ENCODE data around the gene NUDT19.
"Not testable (repeated sequence)": the region's sequence is repeated elsewhere in the genome, so short reads cannot be mapped to it uniquely, and the experiment has no call there.

Gene NUDT19

DNA sequence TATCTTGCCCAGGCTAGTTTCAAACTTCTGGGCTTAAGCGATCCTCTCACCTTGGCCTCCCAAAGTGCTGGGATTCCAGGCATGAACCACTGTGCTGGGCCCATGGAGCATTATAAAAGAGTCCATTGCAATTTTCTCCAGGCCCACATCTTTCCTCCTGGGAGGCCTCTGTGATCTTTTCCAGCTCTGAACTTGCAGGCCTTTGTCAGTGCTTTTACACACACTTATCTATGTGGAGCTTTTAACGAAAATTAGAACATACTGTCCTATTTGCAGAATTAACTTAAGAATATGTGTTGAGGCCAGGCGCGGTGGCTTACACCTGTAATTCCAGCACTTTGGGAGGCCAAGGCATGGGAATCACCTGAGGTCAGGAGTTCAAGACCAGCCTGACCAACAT lies 51.8 kb downstream of the NUDT19 start:
- Histone ChIP-seq H4K20me1 (ENCODE audit: insufficient read depth, low read length) (no peaks in the 10 kb centered on the region), H3K27me3 (ENCODE audit: insufficient read depth, low read length) (no peaks in the 10 kb centered on the region), H3F3A (ENCODE audit: insufficient read depth, low read length) (no peaks in the 10 kb centered on the region), H3K4me2 (ENCODE audit: low read length) (no peak overlapping the region), H3K4me1 (ENCODE audit: insufficient read depth, low read length, severe bottlenecking) (no peaks in the 10 kb centered on the region), H3K9me2 (ENCODE audit: low read depth, low read length) (no peaks in the 10 kb centered on the region), H2AFZ (ENCODE audit: low read length) (no peak overlapping the region), H3K27ac (ENCODE audit: low read depth, low read length, poor library complexity, severe bottlenecking) (no peak overlapping the region), H3K36me3 (ENCODE audit: insufficient read depth, low read length) (no peaks in the 10 kb centered on the region), H3K79me2 (ENCODE audit: insufficient read depth, low read length) (no peaks in the 10 kb centered on the region), H3K9ac (ENCODE audit: low read length) (no peak overlapping the region), H3K4me3 (ENCODE audit: low read depth, low read length, poor library complexity, severe bottlenecking) (no peak overlapping the region), H3K9me3 (ENCODE audit: low read length) (no peaks in the 10 kb centered on the region)
- TF ChIP-seq, protein P1, sequence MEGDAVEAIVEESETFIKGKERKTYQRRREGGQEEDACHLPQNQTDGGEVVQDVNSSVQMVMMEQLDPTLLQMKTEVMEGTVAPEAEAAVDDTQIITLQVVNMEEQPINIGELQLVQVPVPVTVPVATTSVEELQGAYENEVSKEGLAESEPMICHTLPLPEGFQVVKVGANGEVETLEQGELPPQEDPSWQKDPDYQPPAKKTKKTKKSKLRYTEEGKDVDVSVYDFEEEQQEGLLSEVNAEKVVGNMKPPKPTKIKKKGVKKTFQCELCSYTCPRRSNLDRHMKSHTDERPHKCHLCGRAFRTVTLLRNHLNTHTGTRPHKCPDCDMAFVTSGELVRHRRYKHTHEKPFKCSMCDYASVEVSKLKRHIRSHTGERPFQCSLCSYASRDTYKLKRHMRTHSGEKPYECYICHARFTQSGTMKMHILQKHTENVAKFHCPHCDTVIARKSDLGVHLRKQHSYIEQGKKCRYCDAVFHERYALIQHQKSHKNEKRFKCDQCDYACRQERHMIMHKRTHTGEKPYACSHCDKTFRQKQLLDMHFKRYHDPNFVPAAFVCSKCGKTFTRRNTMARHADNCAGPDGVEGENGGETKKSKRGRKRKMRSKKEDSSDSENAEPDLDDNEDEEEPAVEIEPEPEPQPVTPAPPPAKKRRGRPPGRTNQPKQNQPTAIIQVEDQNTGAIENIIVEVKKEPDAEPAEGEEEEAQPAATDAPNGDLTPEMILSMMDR (IDR thresholded peaks at IDR 0.05; ENCODE audit: low read length), result no peak
- TF ChIP-seq EZH2 (IDR thresholded peaks at IDR 0.05; ENCODE audit: borderline replicate concordance, low read length), result no peak

DNA sequence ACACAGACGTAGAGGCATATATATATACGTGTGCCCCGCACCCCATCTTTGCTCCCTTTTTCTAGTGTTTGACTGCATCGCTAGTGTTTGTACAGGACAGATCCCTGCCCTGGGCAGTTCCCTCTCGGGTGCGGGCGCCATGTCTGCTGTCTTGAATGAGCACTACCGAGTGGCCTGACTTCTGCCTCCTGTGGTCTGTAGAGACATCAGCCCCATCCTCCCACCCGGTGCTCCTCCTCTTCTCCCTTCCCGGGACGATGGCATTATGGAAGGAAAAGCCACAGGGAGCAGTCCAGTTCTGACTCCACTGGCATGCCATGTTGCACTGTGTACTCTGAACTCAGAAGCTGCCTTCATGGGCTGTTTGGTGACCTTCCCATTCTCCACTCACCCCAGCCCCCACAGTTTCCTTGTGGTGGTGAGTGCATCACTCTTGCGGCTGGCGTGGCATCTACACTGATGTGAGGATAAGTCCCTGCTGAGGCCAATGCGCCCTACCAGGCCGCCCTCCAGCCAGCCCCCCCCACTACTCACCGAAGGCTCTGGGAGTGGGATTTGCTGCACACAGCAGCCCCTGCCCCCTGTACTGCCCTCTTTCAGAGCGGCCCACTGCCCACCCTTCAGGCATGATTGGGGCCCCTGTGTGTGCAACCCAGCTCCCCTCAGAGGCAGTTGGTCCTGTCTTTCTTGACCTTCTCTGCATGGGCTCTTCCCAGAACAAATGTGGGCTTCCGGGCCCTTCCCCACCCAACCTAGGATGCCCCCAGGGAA lies 53.1 kb downstream of the NUDT19 start:
- Histone ChIP-seq H3K4me1 (ENCODE audit: insufficient read depth, low read length, severe bottlenecking) (no peaks in the 10 kb centered on the region), H3K36me3 (ENCODE audit: insufficient read depth, low read length) (no peaks in the 10 kb centered on the region), H2AFZ (ENCODE audit: low read length) (no peak overlapping the region), H3K9me3 (ENCODE audit: low read length) (no peaks in the 10 kb centered on the region), H3K4me2 (ENCODE audit: low read length) (no peak overlapping the region), H3K79me2 (ENCODE audit: insufficient read depth, low read length) (no peaks in the 10 kb centered on the region), H3K4me3 (ENCODE audit: low read depth, low read length, poor library complexity, severe bottlenecking) (no peak overlapping the region), H3K9me2 (ENCODE audit: low read depth, low read length) (no peaks in the 10 kb centered on the region), H3K9ac (ENCODE audit: low read length) (no peak overlapping the region), H3K27me3 (ENCODE audit: insufficient read depth, low read length) (no peaks in the 10 kb centered on the region), H3K27ac (ENCODE audit: low read depth, low read length, poor library complexity, severe bottlenecking) (no peak overlapping the region), H4K20me1 (ENCODE audit: insufficient read depth, low read length) (no peaks in the 10 kb centered on the region), H3F3A (ENCODE audit: insufficient read depth, low read length) (no peaks in the 10 kb centered on the region)
- no peak for TF ChIP-seq EZH2 (IDR thresholded peaks at IDR 0.05; ENCODE audit: borderline replicate concordance, low read length)
- TF ChIP-seq, protein P1 (IDR thresholded peaks at IDR 0.05; ENCODE audit: low read length), result no peak

DNA sequence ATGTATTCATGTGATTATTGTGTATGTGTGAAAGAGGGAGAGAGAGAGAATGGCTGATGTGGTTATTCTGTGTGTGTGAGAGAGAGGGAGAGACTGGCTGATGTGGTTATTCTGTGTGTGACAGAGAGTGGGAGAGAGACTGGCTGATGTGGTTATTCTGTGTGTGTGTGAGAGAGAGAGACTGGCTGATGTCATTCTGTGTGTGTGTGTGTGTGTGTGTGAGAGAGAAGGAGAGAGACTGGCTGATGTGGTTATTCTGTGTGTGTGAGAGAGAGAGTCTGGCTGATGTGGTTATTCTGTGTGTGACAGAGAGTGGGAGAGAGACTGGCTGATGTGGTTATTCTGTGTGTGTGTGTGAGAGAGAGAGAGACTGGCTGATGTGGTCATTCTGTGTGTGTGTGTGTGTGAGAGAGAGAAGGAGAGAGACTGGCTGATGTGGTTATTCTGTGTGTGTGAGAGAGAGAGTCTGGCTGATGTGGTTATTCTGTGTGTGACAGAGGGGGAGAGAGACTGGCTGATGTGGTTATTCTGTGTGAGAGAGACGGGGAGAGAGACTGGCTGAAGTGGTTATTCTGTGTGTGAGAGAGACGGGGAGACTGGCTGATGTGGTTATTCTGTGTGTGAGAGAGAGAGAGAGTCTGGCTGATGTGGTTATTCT lies 54.1 kb downstream of the NUDT19 start:
- not testable (repeated sequence) for H3K79me2 ChIP-seq (ENCODE audit: insufficient read depth, low read length)

DNA sequence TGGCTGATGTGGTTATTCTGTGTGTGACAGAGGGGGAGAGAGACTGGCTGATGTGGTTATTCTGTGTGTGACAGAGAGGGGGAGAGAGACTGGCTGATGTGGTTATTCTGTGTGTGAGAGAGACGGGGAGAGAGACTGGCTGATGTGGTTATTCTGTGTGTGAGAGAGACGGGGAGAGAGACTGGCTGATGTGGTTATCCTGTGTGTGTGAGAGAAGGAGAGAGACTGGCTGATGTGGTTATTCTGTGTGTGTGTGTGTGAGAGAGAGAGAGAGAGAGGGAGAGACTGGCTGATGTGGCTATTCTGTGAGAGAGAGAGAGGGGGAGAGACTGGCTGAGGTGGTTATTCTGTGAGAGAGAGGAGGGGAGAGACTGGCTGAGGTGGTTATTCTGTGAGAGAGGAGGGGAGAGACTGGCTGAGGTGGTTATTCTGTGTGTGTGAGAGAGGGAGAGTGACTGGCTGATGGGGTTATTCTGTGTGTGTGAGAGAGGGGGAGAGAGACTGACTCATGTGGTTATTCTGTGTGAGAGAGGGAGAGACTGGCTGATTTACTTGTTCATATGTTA lies 55.1 kb downstream of the NUDT19 start:
- H4K20me1 ChIP-seq (ENCODE audit: insufficient read depth, low read length); H3K4me2 ChIP-seq (ENCODE audit: low read length); H3K9me3 ChIP-seq (ENCODE audit: low read length); H3K36me3 ChIP-seq (ENCODE audit: insufficient read depth, low read length); H3F3A ChIP-seq (ENCODE audit: insufficient read depth, low read length); H2AFZ ChIP-seq (ENCODE audit: low read length); H3K4me1 ChIP-seq (ENCODE audit: insufficient read depth, low read length, severe bottlenecking); H3K4me3 ChIP-seq (ENCODE audit: low read depth, low read length, poor library complexity, severe bottlenecking); H3K9me2 ChIP-seq (ENCODE audit: low read depth, low read length); H3K79me2 ChIP-seq (ENCODE audit: insufficient read depth, low read length); H3K27me3 ChIP-seq (ENCODE audit: insufficient read depth, low read length); H3K27ac ChIP-seq (ENCODE audit: low read depth, low read length, poor library complexity, severe bottlenecking); H3K9ac ChIP-seq (ENCODE audit: low read length): not testable (repeated sequence)

More for the DNA sequence above, 54.1 kb downstream of the NUDT19 start:
- not testable (repeated sequence) for H3K9me2 ChIP-seq (ENCODE audit: low read depth, low read length); H3F3A ChIP-seq (ENCODE audit: insufficient read depth, low read length); H3K9me3 ChIP-seq (ENCODE audit: low read length); H3K27me3 ChIP-seq (ENCODE audit: insufficient read depth, low read length); H3K4me3 ChIP-seq (ENCODE audit: low read depth, low read length, poor library complexity, severe bottlenecking); H2AFZ ChIP-seq (ENCODE audit: low read length); H3K9ac ChIP-seq (ENCODE audit: low read length); H3K4me2 ChIP-seq (ENCODE audit: low read length); H3K36me3 ChIP-seq (ENCODE audit: insufficient read depth, low read length); H4K20me1 ChIP-seq (ENCODE audit: insufficient read depth, low read length); H3K27ac ChIP-seq (ENCODE audit: low read depth, low read length, poor library complexity, severe bottlenecking); H3K4me1 ChIP-seq (ENCODE audit: insufficient read depth, low read length, severe bottlenecking)

Data from OCI-LY1 (cell line).